HG02973 (cell line): ENCODE data around the gene PARP12.
"Not testable (repeated sequence)": the region's sequence is repeated elsewhere in the genome, so short reads cannot be mapped to it uniquely, and the experiment has no call there.

ENCODE experiments used
- ATAC-seq: cut with Tn5 transposase; IDR thresholded peaks from one replicate; pipeline ENCODE4 v1.9.1; 2021; ENCODE audit warnings: moderate library complexity; ENCODE audit not compliant: unreplicated experiment

The PARP12 gene

GRCh38 chr7:140062528-140063299, at the start of gene PARP12:
TSS of gene PARP12 (minus strand) at chr7:140062951. CDS start at chr7:140062847, 104 bp downstream.
- ATAC-seq = peak; percentile 84

DNA sequence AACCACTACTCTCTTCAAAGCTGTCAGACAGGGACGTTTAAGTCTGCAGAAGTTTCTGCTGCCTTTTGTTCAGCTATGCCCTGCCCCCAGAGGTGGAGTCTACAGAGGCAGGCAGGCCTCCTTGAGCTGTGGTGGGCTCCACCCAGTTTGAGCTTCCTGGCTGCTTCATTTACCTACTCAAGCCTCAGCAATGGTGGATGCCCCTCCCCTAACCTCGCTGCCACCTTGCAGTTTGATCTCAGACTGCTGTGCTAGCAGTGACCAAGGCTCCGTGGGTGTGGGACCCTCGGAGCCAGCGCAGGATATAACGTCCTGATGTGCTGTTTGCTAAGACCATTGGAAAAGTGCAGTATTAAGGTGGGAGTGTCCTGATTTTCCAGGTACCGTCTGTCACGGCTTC, 46.0 kb upstream of the PARP12 start:
- not testable (repeated sequence) for ATAC-seq

DNA sequence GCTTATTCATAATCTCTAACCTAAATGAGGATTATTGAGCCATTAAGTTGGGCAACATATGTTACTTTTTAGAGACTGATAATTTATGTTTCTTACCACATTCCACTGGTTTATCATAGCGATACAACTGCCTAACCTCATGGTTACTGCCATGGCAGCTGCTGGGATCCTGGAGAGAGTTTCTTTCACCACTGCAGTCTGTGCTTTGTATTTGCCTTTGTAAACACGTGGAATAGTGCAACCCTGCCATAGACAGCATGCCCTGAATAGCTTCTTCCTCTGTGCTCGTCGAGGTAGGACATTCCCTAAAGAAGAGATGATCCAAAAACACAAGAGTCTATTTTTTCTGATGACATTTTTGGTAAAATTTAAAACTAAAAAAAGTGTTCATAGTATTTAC, 33.7 kb upstream of the PARP12 start:
- ATAC-seq = no peak

- no peak for ATAC-seq
Observed at GRCh38 chr7:140093375-140093774, 30.6 kb upstream of the PARP12 start.

GRCh38 chr7:140085447-140085846, 22.7 kb upstream of the PARP12 start:
- no peak for ATAC-seq

DNA sequence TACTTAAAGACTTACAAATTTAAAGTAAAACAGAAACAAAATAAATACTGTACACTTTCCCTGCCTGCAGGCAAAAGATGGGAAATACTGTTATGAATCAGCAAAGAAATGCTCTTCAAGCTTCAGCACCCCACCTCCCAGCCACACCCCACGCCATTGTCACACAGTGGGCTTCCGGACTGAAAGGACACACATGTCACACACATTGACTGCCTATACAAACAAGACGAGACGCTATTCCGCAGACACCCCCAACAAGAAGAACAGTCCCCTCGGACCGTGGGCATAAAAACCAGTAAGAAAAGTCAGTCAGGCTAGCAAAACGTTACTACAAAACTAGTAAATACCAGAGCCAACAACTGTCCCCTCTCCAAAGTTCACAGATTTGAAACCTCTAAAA, 22.2 kb upstream of the PARP12 start:
- no peak for ATAC-seq

DNA sequence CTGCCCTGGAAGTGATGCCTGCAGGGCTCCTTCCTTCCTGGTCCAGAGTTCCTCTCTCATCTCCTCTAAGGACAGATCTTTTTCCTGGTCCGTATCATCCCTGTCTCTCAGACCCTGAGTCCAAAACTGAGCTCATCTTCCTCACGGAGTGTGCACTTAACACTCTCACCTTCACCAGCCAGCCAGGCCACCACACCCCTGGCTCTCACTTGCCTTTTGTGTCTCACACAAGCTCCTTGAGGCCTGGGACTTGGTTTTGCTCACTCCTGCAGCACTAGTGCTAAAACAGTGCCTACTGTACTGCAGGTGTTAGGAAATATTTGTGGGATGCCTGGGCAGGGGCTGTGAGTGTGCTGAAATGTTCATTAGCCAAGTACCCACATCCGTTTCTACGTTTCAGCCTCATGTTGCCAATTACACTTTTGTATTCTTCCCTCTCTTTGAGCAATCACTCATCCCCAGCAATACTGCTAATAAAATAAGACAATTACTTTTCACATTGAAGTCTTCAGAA, 21.4 kb upstream of the PARP12 start:
- no peak for ATAC-seq

GRCh38 chr7:140082770-140083169, 20.0 kb upstream of the PARP12 start:
- ATAC-seq = no peak

GRCh38 chr7:140081774-140082425, 19.1 kb upstream of the PARP12 start:
- ATAC-seq = no peak

DNA sequence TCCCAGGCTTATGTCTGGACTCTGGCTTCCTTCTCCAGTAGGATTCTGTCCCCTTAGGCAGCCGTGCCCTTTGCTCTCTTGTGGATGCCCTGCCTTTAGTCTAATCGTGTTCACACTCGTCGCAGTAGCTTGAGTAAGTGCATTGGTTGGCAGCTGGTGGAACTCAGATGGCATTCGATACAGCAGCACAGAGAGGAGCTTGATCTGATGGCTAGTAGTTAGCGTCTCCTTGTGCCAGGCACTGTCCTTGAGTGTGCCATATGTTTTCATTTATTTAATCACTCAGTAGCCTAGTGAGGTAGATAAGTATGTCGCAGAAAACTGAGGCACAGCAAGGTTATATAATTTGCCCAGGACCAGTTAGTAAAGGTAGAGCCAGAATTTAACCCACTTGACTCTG, 18.2 kb upstream of the PARP12 start:
- ATAC-seq = no peak

DNA sequence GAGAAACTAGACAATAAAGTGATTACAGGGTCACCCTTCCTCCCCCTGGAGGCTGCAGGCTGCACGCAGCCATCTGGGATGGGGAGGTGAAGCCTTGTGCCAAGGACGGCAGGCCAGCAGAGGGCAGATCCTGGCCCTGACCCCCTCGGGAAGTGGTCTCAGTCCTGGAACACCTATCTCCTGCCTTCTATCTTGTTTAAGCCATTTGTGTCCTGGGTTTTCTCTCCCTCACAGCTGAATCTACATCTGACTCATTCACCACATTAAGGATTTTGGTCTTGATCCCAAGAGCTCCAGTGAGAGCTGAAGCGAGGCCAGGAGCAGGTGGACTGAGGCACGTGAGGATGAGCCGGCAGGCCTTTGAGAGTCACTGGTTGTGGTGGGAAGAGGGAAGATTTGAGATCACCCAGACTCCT, 16.4 kb upstream of the PARP12 start:
- no peak for ATAC-seq

DNA sequence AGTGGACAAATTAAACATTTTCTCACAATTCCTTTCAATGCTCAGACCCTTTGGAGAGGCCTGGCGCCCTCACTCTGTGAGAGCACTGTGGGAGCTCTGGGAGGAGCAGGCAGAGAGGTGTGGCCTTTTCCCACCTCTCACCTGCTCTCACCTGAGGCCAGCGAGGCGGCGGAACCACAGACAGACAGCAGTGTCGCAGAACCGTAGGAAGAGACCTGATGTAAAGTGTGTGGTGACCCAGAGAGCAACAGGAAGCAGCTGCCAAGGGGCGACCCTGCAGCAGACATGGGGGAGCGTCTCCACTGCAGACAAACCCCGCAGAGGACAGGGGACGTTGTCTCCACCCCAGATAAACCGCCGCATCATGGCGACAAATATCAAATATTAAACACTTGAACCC, 15.6 kb upstream of the PARP12 start:
- no peak for ATAC-seq

DNA sequence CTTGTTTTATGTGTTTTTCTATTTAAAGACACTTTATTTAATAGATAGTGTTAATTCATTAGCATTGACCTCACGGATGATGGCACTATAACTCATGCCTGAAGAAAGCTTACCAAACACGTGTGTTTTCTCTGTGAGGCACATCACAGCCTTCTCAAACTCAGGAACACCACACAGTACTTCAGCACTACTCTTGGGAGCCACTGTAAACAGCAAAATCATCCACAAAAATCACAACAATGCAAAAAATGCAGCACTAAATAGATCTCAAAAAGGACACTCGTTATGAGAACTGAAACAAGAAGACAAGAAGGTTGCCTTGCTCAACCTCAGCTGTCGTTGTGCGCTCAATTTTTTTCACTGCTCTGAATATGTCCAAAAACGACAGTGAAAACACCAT, 12.0 kb upstream of the PARP12 start:
- no peak for ATAC-seq

DNA sequence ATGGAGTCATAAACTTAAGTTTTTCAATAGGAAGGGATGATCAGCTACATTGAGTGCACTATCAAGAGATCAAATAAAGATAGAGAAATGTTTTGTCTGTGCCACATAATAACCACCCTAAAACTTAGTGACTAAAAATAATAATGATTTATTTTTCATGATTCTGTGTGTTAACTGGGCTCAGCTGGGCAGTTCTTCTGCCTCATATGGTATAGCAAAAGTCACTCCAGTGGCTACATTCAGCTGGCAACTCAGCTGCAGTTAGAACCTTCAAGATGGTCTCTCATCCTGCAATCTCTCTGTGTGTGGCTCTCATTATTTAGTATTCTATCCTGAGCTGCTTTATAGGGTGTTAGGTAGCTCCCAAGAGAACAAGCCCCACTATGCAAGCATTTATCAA, 7.8 kb upstream of the PARP12 start:
- ATAC-seq = no peak

GRCh38 chr7:140069298-140069949, 6.7 kb upstream of the PARP12 start:
- no peak for ATAC-seq

DNA sequence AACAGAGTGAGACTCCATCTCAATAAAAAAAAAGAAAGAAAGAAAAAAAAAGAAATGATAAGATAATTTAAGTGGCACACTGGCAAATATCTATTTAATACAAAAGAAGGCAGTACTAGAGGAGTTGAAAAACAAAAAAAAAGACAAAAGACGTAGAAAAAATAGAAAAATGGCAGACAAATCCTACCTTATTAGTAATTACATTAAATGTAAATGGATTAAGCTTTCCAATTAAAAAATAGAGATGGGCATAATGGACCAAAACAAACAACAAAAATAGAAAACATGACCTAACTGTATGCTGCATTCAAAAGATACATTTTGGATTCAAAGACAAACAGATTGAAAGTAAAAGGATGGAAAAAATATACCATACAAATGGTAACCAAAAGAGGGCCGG, 5.3 kb upstream of the PARP12 start:
- ATAC-seq = no peak

- ATAC-seq = no peak
Observed at GRCh38 chr7:140067052-140067451, 4.3 kb upstream of the PARP12 start.

DNA sequence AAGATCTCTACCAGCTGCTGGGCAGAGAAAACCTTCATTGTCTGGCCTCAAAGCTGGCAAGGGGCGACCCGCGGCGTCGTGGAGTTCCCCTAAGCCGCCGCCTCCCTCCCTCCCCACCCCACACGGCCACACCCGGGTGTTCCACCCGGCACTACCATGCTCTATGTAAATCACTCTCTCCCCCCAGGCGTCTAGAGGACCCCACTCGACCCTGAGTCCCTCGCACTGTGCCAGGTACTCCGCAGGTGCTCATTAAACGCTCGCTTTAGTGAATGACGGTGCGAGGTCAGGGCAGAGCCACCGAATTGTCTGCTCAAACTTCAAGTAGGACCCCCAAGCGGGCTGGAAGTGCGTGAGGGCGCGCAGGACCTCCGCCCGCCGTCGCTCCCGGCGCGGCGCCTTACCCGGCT, 628 bp downstream of the PARP12 start:
- ATAC-seq = peak; percentile 29

DNA sequence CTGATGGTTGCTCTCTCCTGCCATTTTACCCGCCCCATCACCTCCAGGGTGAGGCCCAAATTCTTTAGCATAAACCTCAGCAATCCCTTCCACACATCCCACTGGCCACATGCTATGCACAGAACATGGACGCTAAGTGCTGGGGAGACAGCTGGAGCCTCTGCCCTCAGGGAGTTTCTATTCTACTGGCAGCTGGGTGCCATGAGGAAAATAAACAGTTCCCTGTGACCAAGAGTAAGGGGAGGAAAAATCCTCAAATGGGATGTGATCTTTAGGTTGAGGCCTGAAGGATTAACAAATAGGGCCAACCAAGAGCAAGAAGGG, 1.2 kb downstream of the PARP12 start:
- ATAC-seq = no peak

DNA sequence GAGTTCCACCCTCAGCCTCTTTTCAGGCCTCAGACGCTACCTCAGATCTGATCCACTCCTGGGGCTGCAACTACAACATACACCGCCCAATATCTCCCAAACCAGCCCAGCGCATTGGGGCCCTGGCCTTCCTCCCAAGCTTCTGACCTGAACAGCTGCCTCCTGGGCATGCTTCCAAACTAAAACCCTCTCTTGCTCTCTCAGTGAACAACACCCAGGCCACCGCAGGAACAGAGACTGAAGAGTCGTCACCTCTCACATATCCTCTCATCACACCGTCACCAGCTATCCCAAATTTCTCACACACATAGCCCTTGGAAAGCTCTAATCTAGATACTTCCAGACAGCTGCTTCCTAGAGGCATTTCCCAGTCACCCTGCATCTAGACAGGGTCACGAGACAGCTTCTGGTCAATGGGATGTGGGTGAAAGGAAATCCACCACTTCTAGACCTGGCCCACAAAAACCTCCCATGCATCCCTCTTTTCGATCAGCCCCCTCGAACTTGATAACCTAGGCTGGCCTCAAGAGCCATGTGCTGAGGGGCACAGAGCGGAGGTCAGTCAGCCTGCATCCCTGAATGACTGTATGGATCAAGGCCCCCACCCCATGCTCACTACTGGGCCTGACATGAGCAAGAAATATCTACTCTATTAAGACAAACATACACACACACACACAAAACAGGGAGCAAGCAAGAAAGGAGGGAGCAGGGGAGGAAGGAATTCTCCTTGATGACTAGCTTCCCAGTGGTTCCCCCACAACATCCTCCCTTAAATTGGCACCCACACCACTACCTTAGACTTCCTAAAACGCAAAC, 1.8 kb downstream of the PARP12 start:
- no peak for ATAC-seq

- no peak for ATAC-seq
Observed at GRCh38 chr7:140060243-140060630, 2.5 kb downstream of the PARP12 start.
